Amniotic stem cell (primary cell): ENCODE results near the gene SPRED3.
"Not testable (repeated sequence)": the region's sequence is repeated elsewhere in the genome, so short reads cannot be mapped to it uniquely, and the experiment has no call there.

ENCODE experiments used
- DNase-seq: peaks from one replicate; lab custom pipeline; 2025; lab: John Stamatoyannopoulos, UW

Gene SPRED3, protein sequence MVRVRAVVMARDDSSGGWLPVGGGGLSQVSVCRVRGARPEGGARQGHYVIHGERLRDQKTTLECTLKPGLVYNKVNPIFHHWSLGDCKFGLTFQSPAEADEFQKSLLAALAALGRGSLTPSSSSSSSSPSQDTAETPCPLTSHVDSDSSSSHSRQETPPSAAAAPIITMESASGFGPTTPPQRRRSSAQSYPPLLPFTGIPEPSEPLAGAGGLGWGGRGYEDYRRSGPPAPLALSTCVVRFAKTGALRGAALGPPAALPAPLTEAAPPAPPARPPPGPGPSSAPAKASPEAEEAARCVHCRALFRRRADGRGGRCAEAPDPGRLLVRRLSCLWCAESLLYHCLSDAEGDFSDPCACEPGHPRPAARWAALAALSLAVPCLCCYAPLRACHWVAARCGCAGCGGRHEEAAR

GRCh38 chr19:38388349-38389100 is at the start of gene SPRED3:
SPRED3 (plus strand) TSS chr19:38388697; CDS start chr19:38390303, 1,606 bp downstream.
- no peak for DNase-seq

DNA sequence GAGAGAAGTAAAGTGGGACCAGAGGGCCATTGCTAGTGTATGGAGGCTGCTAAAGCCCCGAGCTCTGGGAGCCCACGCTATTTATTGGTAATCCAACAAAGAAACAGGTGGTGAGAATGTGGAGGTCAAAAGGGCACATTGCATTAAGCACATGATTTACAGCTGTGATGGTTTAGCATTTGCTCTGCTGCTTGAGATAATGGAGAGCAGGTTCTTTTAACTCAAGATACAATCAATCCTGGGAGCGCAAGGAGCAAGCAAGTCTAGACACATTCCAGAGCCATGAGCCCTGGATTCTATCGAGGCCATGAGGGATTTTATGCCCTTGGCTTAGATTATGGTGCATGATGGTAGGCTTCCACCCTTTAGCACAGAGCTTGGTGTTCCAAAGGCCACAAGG is 49.5 kb upstream of the SPRED3 start:
- DNase-seq, result not testable (repeated sequence)

GRCh38 chr19:38340927-38341326 is 47.6 kb upstream of the SPRED3 start:
- no peak for DNase-seq

DNA sequence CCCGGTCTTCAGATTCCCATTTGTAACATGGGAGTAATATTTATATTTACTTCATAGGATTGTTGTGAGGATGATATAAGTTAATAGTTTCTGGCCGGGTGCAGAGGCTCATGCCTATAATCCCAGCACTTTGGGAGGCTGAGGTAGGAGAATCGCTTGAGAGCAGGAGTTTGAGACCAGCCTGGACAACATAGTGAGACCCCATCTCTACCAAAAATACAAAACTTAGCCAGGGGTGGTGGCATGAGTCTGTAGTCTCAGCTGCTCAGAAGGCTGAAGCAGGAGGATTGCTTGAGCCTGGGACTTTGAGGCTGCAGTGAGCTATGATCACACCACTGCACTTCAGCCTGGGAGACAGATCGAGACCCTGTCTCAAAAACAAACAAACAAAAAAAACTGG is 41.7 kb upstream of the SPRED3 start:
- no peak for DNase-seq

GRCh38 chr19:38350883-38351282 is 37.6 kb upstream of the SPRED3 start:
- no peak for DNase-seq

- no peak for DNase-seq
Measured at GRCh38 chr19:38351865-38352395, 36.6 kb upstream of the SPRED3 start.

DNA sequence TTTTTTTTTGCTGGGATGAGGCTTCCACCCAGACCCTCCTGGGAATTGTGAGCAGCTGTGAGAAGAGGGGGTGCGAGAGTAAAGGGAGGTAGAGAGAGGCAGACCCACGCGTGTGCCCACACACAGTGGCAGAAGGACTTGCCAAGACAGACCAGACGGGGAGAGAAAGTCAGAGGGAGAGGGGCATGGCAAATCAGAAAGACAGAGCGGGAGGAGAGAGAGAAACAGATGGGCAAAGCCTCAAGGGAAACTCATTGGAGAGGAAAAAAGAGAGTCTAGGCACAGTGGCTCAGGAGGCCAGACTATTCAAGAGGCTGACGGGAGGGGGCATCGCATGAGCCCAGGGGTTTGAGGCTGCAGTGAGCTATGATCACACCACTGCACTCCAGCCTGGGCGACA is 35.9 kb upstream of the SPRED3 start:
- DNase-seq, result no peak

DNA sequence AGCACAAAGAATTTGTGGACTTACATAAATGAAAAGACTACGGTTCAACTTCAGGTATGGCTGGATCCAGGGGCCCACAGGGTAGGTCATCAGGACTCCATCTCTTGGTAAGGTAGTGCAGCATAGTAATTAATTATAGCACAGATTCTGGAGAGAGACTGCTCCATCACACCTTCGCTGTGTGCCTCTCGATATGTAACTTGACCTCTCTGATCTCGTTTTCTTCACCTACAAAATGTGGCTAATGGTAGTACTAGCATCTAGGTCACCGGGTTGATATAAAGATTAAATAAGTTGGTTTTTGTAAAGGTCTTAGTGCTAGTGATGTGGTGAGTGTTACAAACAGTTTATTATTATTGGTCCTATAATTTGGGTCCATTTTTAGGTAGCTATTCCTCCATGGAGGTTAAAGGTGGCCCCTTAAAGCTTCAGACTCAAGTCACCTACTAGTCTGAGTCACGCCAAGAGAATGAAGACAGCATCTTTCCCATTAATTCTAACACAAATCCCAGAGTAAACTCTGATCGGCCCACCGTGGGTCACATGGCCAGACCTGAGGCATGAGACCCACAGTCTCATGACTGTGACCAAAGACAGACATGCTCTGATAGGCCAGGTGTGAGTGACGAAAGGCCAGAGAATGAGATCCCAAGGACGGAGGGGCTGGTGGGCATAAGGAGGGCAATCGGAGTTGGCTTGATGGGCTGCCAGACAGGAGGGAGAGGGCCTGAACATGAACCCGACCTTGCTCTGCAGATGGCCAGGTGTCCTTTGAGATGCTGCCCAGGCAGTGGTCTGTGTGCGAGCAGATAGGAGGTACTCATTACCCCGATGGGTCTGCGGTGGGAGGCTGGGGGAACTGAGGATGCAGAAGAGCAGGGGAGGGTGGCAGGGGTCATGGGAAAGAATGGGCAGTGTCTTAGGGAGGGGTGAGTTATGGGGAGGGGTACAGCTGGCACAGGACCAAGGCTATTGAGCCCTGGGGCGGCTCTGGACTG is 32.5 kb upstream of the SPRED3 start:
- DNase-seq, result no peak

DNA sequence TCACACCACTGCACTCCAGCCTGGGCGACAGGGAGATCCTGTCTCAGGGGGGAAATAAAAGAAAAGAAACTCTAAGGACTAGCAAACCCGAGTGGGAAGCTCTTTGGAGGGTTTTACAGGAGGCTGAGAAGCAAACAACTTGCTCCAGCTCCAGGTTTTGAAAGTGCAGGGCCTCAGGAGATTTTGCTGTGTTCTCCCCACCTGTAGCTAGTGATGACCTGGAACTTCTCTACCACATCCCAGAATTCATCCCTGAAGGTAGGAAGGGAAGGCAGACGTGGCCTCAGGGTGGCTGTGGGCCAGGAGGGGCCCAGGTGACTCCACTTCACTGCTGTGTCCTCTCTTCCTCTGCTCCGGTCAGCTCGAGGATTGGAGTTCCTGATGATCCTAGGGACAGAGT is 30.4 kb upstream of the SPRED3 start:
- DNase-seq, result no peak

DNA sequence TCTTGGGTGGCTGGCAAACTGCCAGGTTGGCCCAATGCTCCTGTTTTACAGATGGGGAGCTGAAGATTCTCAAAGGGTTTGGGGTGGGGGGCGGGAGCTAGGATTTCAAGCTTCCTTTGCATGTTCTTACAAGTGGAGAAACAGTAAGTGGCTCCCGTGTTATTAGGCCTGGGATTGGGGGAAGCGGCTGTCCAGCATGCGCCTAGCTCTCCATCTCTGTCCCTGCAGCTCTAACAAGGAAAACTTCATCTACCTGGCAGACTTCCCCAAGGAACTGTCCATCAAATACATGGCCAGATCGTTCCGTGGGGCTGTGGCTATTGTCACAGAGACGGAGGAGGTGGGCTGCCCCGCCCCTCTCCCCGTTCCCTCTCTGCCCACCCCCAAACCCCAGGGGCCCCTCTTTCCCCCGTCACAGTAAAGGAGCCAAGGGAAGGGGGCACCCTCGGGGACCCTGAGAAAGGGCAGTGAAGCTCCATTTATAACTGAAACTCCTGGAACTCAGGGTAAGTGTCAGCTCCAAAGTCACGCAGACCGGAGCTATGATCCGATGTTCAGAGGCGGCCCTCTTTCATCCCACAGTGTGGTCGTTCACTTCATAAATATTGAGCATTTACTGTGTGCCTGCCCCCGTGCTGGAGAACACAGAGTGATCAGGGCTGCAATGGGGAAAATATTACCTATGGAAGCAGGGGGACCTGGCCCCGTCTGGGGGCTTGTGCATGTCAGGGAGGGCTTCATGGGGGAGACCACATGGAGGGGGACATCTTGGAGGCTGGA is 29.1 kb upstream of the SPRED3 start:
- no peak for DNase-seq

DNA sequence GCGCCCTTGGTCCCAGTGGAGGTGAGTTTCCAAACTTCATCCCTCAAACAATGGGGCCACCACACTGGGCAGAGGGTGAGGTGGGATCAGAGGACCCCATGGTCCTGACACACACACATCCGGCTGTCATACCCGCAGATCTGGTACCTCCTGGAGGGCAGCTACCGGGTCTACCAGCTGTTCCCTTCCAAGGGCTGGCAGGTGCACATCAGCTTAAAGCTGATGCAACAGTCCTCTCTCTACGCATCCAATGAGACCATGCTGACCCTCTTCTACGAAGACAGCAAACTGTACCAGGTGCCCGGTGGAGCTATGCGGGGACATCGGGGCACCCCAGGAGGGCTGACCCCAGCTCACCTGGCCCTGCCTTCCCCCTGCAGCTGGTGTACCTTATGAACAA is 28.1 kb upstream of the SPRED3 start:
- DNase-seq, result no peak

GRCh38 chr19:38360839-38361631 is 27.5 kb upstream of the SPRED3 start:
- DNase-seq, result no peak

DNA sequence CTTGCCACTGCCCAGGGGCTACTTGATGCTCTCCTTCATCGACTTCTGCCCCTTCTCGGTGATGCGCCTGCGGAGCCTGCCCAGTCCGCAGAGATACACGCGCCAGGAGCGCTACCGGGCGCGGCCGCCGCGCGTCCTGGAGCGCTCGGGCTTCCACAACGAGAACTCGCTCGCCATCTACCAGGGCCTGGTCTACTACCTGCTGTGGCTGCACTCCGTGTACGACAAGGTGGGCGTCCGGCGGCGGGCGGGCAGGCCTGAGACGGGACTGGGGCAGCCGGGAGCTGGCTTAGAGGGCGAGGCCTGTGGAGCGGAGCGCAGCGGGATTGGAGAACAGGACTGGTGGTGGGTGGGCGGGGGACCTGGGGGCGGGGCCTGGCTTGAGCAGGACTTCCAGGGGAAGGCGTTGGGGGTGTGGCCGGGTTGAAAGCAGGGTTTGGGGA is 26.8 kb upstream of the SPRED3 start:
- peak; percentile 63 for DNase-seq

- DNase-seq, result no peak
Measured at GRCh38 chr19:38362076-38362945, 26.2 kb upstream of the SPRED3 start.

DNA sequence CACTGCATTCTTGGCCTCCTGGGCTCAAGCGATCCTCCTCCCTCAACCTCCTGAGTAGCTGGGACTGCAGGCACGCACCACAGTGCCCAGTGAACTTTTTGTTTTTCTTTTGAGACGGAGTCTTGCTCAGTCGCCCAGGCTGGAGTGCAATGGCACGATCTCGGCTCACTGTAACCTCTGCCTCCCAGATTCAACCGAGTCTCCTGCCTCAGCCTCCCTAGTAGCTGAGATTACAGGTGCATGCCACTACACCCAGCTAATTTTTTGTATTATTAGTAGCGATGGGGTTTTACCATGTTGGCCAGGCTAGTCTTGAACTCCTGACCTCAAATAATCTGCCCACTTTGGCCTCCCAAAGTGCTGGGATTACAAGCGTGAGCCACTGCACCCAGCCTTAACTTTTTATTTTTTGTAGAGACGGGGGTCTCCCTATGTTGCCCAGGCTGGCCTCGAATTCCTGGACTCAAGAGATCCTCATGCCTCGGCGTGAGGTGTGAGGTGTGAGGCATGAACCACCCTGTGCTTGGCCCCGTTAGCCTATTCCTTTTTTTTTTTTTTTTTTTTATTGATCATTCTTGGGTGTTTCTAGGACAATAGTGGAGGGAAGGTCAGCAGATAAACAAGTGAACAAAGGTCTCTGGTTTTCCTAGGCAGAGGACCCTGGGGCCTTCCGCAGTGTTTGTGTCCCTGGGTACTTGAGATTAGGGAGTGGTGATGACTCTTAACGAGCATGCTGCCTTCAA is 25.4 kb upstream of the SPRED3 start:
- DNase-seq, result not testable (repeated sequence)

GRCh38 chr19:38367041-38367440 is 21.5 kb upstream of the SPRED3 start:
- no peak for DNase-seq

DNA sequence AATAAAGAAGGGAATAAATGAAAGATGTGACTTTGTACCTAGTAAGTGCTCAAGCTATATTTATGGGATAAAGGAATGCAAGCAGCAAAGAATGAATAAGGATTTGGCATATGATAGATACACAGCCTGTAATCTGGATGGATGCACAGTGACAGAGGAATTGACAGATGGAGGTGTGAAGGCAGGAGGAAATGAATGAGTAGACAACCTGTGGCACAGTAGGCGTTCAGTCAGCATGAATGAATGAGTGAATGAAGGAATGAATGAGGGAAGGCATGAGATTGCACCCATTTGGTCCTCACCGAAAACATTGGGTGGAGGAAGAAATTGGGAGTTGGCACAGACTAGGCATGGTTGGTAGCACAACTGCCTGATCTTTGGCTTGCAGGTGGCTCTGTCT is 18.9 kb upstream of the SPRED3 start:
- no peak for DNase-seq

DNA sequence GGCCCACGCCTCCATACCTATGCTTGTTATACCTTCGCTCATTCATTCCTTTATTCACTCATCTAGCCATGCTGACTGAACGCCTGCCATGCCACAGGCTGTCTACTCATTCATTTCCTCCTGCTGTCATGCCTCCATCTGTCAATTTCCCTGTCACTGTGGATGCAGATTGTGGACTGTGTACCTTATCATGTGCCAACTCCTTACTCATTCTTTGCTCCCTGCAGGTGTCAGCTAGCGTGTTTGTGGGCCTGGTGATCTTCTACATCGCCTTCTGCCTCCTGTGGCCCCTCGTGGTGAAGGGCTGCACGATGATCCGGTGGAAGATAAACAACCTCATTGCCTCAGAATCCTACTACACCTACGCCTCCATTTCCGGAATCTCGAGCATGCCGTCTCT is 18.2 kb upstream of the SPRED3 start:
- DNase-seq, result no peak
